ENCODE data around the gene TUT4. TPM values are rescaled to one million over a fixed set of nuclear protein-coding genes. Genes with fewer than 3 reads are reported as not detected.

The TUT4 gene
- total RNA-seq, 1 donor from 2014 or later: 158 TPM

GRCh38 chr1:52423771-52424170, 129.1 kb downstream of the TUT4 start:
- POLR2A ChIA-PET: interaction anchor here (1.0 to 2.1 kb wide), 2 partner anchors 19 to 262 kb away, joined by 3 to 10 read pairs; partner anchors contain the start of genes ORC1 and PRPF38A
- Mint-ChIP-seq H3K36me3 (ENCODE audit: low read depth) (peaks cover 68% of the 10 kb centered on the region), H3K27me3 (no peaks in the 10 kb centered on the region)

GRCh38 chr1:52423055-52423454, 129.8 kb downstream of the TUT4 start:
- H3K27ac Mint-ChIP-seq: no peak overlapping the region

More at GRCh38 chr1:52423771-52424170, 129.1 kb downstream of the TUT4 start:
- H3K4me1 Mint-ChIP-seq: peaks cover 14% of the 10 kb centered on the region
- TF ChIP-seq CTCF (IDR thresholded peaks at IDR 0.05): no peak
- CTCF ChIA-PET: no interaction called here
- intact Hi-C loops (cut with micrococcal nuclease): loop anchor here (5.0 kb wide), 2 partner anchors 244 to 264 kb away; no protein-coding TSS in a partner anchor
- H3K4me3 Mint-ChIP-seq: no peak overlapping the region
- H3K9me3 Mint-ChIP-seq: no peaks in the 10 kb centered on the region
- ATAC-seq (ENCODE audit: low read depth): peak; percentile 62
- no peak for DNase-seq
- peak overlapping the region; percentile 56 for H3K27ac Mint-ChIP-seq

GRCh38 chr1:52420713-52421112, 132.2 kb downstream of the TUT4 start:
- CTCF ChIA-PET: no interaction called here
- Mint-ChIP-seq H3K4me3 (no peak overlapping the region), H3K27me3 (no peaks in the 10 kb centered on the region), H3K27ac (no peak overlapping the region), H3K36me3 (ENCODE audit: low read depth) (peaks cover 79% of the 10 kb centered on the region), H3K4me1 (peaks cover 14% of the 10 kb centered on the region), H3K9me3 (no peaks in the 10 kb centered on the region)
- ATAC-seq (ENCODE audit: low read depth) (no peak), DNase-seq (no peak)
- intact Hi-C loops (cut with micrococcal nuclease): loop anchor here (5.0 kb wide), 2 partner anchors 247 to 267 kb away; no protein-coding TSS in a partner anchor
- TF ChIP-seq CTCF (IDR thresholded peaks at IDR 0.05): no peak
- POLR2A ChIA-PET: no interaction called here

More at GRCh38 chr1:52423055-52423454, 129.8 kb downstream of the TUT4 start:
- Mint-ChIP-seq H3K27me3 (no peaks in the 10 kb centered on the region), H3K4me3 (no peak overlapping the region), H3K4me1 (peaks cover 14% of the 10 kb centered on the region), H3K36me3 (ENCODE audit: low read depth) (peaks cover 70% of the 10 kb centered on the region), H3K9me3 (no peaks in the 10 kb centered on the region)
- DNase-seq: no peak
- ChIA-PET CTCF (no interaction called here), POLR2A (interaction anchor here (2.1 kb wide), 1 partner anchor 18 kb away, joined by 10 read pairs; the partner anchor contains the start of genes ORC1 and PRPF38A)
- intact Hi-C loops (cut with micrococcal nuclease): loop anchor here (5.0 kb wide), 2 partner anchors 244 to 264 kb away; no protein-coding TSS in a partner anchor
- ATAC-seq (ENCODE audit: low read depth): no peak
- TF ChIP-seq CTCF (IDR thresholded peaks at IDR 0.05): no peak

- ATAC-seq (ENCODE audit: low read depth): no peak
- ChIA-PET POLR2A (interaction anchor here (1.0 kb wide), 1 partner anchor 136 kb away, joined by 11 read pairs; the partner anchor contains the start of gene TUT4), CTCF (no interaction called here)
- DNase-seq: no peak
- H3K9me3 Mint-ChIP-seq: no peaks in the 10 kb centered on the region
- intact Hi-C loops (cut with micrococcal nuclease): no loop called here
- no peak for TF ChIP-seq CTCF (IDR thresholded peaks at IDR 0.05)
- peaks cover 82% of the 10 kb centered on the region for H3K36me3 Mint-ChIP-seq (ENCODE audit: low read depth)
- no peak overlapping the region for H3K4me3 Mint-ChIP-seq
- H3K27me3 Mint-ChIP-seq: no peaks in the 10 kb centered on the region
- no peaks in the 10 kb centered on the region for H3K4me1 Mint-ChIP-seq
- H3K27ac Mint-ChIP-seq: no peak overlapping the region
These were observed 136.1 kb downstream of the TUT4 start for GRCh38 chr1:52416811-52417210.

GRCh38 chr1:52414942-52415341, 137.9 kb downstream of the TUT4 start:
- ATAC-seq (ENCODE audit: low read depth): no peak
- Mint-ChIP-seq H3K27ac (no peak overlapping the region), H3K4me1 (no peaks in the 10 kb centered on the region), H3K4me3 (no peak overlapping the region), H3K9me3 (no peaks in the 10 kb centered on the region), H3K27me3 (no peaks in the 10 kb centered on the region), H3K36me3 (ENCODE audit: low read depth) (peaks cover 83% of the 10 kb centered on the region)
- intact Hi-C loops (cut with micrococcal nuclease): no loop called here
- POLR2A ChIA-PET: interaction anchor here (0.6 to 0.7 kb wide), 2 partner anchors 79 to 369 kb away, joined by 3 to 11 read pairs; no protein-coding TSS in a partner anchor
- TF ChIP-seq CTCF (IDR thresholded peaks at IDR 0.05): no peak
- CTCF ChIA-PET: no interaction called here
- no peak for DNase-seq
